Measurements from ENCODE around the gene PALM3.

PALM3 gene

GRCh38 chr19:14061751-14062557 is at the start of gene PALM3:
TSS of gene PALM3 (minus strand) at chr19:14062076. CDS start at chr19:14061980, 96 bp downstream.
- in situ Hi-C loops (cut with MboI; ENCODE audit: low sequenced_read_pairs, unreplicated experiment): loop anchor here (25.0 kb wide), 1 partner anchor 450 kb away; no protein-coding TSS in a partner anchor
- no peak for TF ChIP-seq CTCF (IDR thresholded peaks at IDR 0.05; ENCODE audit: borderline replicate concordance, control extremely low read depth, extremely low read depth, insufficient read depth, missing control alignments)
- DNase-seq (ENCODE audit: low spot score): no peak

DNA sequence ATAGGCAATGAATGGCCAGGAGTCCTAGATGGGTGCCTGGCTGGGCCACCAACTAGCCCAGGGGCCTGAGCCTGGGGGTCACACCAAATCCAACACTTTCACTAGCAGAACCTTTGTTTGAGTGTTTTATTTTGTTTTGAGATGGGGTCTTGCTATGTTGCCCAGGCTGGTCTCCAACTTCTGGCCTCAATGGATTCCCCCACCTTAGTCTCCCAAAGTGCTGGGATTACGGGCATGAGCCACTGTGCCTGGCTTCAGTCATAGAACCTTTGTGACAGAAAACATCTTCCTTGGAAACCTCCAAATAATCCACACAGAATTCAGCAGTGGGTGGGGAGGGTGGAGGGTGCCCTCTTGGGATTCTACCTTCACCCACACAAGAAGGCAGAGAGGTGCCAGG is 49.6 kb upstream of the PALM3 start:
- no peak for TF ChIP-seq CTCF (IDR thresholded peaks at IDR 0.05; ENCODE audit: borderline replicate concordance, control extremely low read depth, extremely low read depth, insufficient read depth, missing control alignments)
- no peak for DNase-seq (ENCODE audit: low spot score)
- in situ Hi-C loops (cut with MboI; ENCODE audit: low sequenced_read_pairs, unreplicated experiment): no loop called here

- in situ Hi-C loops (cut with MboI; ENCODE audit: low sequenced_read_pairs, unreplicated experiment): no loop called here
- TF ChIP-seq CTCF (IDR thresholded peaks at IDR 0.05; ENCODE audit: borderline replicate concordance, control extremely low read depth, extremely low read depth, insufficient read depth, missing control alignments): no peak
These were observed 48.8 kb upstream of the PALM3 start for GRCh38 chr19:14110650-14111049.

GRCh38 chr19:14107581-14108461 is 45.9 kb upstream of the PALM3 start:
- no peak for DNase-seq (ENCODE audit: low spot score)
- in situ Hi-C loops (cut with MboI; ENCODE audit: low sequenced_read_pairs, unreplicated experiment): no loop called here
- TF ChIP-seq CTCF (IDR thresholded peaks at IDR 0.05; ENCODE audit: borderline replicate concordance, control extremely low read depth, extremely low read depth, insufficient read depth, missing control alignments): no peak

More at GRCh38 chr19:14110650-14111049, 48.8 kb upstream of the PALM3 start:
- no peak for DNase-seq (ENCODE audit: low spot score)

GRCh38 chr19:14106840-14107239 is 45.0 kb upstream of the PALM3 start:
- TF ChIP-seq CTCF (IDR thresholded peaks at IDR 0.05; ENCODE audit: borderline replicate concordance, control extremely low read depth, extremely low read depth, insufficient read depth, missing control alignments): no peak
- DNase-seq (ENCODE audit: low spot score): no peak
- in situ Hi-C loops (cut with MboI; ENCODE audit: low sequenced_read_pairs, unreplicated experiment): no loop called here

DNA sequence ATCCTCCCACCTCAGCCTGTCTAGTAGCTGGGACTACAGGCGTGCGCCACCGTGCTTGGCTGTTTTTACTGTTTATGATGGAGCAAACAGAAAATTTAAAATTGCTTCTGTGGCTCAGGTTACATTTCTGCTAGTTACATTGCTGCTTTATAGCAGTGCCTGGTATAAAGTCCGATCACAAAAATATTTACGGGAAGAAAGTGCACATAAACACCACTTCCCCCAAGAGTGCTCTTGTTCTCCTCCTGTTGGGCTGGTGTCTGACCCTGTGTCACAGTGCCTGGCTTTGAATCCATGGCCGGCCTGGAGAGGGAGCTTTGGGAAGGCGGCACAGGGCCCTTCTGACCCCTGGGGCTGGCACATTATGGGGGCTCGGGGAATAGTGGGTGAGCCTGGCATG is 43.8 kb upstream of the PALM3 start:
- no peak for TF ChIP-seq CTCF (IDR thresholded peaks at IDR 0.05; ENCODE audit: borderline replicate concordance, control extremely low read depth, extremely low read depth, insufficient read depth, missing control alignments)
- in situ Hi-C loops (cut with MboI; ENCODE audit: low sequenced_read_pairs, unreplicated experiment): no loop called here
- no peak for DNase-seq (ENCODE audit: low spot score)

All from GM13976 (cell line).